Hematopoietic multipotent progenitor cell treated with erythropoietin and hydrocortisone succinate and interleukin-3 and kit ligand, for 4 days (in vitro differentiated cells): ENCODE data around the gene DOCK9.

Source experiments
- DNase-seq: peaks from one replicate; pipeline ENCODE4 v3.0.0-alpha.2; 2015

Gene DOCK9

DNA sequence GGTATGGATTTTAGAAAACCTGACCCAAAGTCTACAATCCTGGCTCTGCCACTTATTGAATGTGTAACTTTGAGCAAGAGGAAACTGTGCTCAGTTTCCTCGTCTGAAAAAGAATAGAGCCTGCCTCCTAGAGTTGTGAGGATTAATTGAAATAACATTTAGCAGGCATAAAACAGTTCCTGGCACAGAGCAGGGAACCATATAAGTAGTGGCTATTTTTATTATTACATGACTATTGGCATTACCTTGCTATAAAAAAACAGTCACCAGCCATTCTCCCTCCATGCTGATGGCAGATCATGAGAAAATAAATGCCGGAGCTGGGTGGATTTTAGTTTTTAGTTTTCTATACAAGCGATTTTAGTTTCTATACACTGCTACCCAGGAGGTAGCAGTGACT, 5.8 kb downstream of the DOCK9 start:
- DNase-seq: no peak

DNA sequence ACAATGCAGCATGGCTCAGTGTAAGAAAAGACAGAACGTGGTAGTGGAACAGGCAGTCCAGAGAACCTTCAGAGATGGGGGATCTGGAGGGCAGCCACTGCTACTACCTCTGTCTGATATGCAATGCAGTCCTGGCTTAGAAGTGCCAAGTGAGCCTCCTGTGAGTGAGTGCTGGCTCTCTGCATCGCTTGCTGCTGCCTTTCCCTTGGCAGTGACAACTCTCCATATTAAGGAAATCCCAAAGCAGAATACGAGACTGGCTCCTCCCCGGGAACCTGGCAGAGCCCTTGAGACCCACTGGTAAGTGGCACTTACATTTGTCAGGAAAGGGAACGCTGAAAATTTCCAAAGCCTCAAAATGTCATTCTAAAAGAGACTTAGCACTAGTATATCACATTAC, 7.5 kb downstream of the DOCK9 start:
- no peak for DNase-seq

DNA sequence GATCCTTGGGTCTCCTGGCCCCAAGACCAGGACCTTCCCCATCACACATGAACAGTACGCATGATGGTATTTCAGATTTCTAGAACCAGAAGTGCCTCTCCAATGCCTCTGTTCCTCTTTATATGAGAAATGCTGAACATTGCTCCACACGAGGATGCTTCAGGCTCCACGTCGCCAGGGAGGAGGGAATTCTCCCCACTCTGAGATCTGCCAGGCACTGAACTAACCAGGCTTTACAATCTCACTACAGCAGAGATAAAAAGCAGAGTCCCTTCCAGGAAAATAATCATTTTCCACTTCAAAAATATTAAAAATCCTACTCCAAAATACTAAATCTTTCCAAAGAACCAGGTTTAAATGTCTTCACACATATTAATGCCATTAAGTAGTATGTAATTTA, 10.4 kb downstream of the DOCK9 start:
- DNase-seq: no peak

DNA sequence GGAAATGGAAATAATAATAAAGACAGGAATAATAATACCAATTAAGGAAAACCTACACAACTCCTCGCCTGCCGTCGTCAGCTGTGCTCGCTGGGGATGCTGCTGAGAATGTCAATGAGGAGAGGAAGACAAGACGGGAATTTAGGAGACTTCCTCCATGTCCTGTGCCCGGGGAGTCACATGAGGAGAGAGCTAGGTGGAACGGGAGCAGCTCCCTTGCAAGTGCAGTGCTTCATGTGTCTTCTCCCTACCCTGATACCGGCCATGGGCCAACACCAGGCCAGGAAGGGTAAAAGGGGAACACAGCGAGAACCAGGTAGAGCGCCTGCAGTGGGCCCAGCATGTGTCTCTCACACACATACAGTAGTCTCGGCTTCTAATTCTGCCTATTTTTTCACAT, 11.8 kb downstream of the DOCK9 start:
- DNase-seq: no peak

DNA sequence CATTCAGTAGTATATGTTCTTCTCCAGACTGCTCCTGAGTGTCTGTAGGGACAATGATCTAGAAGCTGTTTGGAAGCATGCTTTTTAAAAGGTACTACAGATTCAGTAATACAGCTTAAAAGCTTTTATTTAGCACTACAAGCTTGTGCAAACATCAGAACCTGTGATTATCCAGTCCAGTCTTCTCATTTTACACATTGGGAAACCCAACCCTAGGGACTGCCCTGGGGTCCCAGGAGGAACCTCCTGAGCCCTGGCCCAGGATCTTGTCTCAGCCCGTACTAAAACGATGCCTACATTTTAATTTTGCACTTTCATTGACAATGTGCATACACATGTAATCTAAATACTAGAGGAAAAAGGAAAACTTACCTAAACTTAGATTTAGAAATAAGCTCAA, 12.5 kb downstream of the DOCK9 start:
- DNase-seq: no peak

DNA sequence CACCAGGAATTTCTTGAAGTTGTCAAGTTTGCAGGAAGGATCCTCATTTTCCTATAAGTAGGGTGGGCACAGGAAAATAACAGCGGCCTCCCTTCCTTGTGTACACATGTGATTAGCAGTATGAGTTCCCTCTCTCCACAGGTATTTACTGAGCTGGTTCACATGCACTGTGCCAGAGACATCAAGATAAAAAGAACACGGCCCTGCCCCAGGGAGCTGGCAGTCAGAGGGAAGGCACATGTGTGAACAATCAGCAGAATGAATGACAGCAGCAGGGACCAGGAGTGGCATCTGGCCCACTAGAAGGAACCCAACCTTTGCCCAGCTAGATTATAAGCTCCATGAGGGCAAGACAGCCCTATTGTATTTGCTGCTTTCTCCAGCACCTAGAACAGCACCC, 13.9 kb downstream of the DOCK9 start:
- DNase-seq: no peak

DNA sequence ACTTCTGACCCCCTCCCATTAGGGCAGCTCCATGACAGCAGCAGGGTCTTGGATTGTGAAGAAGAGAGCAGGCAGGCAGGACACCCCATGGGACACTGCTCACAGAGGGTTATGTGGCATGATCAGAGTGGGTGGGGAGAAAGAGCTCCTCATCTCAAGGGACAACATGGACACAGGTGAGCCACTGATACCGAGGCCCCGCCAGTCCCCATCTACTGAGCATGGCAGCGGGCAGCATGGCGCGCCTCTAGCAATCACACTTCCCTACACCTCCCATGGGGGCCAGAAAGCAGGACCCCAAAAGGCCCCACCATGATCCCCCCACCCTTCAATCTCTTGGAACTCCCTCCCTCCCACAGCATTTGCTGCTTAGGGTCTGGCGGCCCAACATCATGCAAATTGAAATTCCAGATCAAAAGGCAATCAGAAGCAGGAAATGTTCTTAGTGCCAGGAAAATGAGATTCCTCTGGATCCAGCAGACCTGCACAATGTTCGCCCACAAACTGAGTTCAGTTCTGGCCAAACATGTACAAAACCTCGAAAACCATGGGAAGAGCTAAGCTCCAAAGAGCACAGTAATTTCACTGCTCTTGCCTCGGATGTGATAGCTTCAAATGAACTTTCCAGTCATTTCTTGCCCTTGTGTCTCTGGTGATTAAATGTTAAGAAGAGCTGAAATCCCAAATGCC, 14.8 kb downstream of the DOCK9 start:
- no peak for DNase-seq

DNA sequence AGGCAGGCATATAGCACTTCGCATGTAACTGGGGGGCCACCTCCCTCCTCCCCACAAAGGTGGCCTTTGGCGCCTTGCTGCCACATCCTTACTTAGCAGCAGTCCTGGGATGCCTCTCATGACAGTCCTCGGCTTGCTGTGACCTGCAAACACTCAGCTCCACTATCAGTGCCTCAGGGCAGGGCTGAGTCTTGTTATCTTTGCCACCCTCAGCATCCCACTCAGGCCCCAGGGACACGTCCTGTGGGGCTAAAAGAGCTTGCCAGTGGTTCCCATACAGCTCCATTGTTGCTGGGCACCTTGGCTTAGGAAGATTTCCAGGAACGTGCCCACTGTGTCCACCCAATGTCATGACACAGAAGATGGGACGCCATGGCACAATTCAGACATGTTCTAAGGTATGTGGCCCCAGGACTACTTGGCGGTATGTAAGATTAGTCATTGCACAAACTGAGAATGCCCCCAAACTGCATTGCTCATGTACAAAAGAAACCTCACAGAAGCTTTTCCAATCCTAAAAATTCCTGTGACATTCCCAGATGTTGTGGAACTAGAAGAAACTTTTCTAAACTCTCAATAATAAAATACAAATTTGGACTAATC, 16.3 kb downstream of the DOCK9 start:
- no peak for DNase-seq

DNA sequence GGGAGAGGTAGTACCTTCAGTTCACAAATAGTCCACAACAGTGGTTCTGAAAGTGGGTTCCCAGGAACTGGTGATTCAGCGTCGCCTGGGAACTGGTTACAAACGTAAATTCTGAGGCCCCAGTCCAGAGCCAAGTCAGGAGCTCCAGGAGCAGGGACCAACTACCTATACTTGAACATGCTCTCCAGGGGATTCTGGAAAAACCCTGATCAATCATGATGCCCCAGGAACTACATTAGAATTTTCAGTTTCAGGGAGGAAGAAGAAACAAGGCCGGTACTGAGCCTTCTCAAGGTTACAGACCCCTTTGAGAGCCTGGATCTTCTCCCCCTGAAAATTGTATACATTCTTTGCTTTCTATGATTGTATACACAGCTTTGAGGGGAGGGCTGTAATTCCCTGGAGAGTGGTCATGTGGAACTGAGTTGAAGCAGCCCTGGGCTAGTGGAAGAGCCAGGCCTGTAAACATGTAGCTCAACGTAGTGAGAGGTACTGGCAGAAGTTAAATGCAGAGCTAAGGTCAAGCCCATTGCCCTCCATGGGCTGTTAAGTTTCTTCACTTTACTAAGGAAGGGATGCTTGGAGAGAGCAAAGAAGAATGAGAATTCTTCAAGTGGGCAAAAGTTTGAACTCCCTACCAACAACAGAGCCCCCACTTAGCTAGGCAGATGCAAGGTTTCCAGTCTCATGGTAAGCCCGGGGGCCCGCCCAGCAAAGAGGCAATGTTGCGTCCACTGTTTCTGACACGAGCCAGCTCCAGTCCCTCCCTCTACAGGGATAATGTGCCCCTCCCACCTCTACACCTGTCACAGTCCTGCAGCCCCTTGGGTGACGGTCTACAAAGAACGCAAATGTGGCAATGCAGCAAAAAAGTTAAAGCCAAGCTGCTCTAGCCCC, 17.0 kb downstream of the DOCK9 start:
- DNase-seq: no peak

DNA sequence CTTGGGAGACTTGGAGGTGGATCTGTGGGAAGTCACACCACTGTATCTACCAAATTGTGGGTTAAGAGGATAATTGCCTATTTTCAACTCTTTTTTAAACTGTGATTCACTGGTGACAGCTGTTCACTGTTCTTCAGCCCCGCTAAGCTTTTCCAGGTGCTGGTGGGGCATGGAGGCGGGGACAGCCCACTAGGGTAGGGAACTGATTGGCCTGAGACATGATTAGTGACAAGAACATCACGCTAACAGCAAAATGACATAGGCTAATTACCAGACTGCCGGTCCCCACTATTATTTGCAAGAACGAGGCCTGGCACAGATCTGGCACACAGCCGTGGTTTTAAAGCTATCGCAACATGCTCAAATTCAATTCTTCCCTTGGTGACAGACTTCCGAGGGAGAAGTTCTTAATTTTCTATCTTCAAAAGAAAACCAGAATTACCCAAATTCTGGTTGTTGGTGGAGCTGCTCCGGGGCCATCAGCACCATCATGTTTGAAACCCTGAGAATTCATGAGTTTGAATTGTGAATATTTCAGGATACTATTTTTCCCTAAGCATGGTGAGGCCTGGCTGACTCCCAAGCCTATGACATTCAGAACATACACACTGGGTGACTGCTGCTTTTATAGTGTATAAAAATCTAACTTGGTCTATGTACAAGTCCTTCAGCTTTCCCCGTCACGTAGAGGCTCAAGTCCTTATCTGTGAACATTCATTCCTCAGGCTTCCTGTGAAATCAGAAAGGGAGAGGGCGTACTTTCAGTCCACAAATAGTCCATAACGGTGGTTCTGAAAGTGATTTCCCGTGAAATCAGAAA, 17.9 kb downstream of the DOCK9 start:
- DNase-seq: peak; percentile 23

DNA sequence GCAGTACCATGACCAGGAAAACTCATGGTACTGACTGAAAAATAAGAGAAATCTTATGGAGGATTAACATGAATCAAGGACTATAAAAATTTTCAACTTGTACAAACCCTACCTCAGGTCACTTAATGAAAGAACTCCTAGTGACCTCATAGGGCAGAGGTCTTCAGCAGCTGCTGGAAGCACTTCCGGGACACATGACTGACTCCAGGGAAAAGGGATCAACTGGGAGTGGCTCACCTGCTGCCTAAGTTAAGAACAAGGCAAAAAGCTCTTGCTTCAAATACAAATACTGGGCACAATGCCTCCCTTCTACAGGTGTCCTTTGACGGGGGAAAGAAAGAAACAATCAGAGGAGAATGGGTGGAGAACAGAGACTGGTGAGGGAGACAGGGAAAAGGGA, 18.6 kb downstream of the DOCK9 start:
- DNase-seq: no peak

DNA sequence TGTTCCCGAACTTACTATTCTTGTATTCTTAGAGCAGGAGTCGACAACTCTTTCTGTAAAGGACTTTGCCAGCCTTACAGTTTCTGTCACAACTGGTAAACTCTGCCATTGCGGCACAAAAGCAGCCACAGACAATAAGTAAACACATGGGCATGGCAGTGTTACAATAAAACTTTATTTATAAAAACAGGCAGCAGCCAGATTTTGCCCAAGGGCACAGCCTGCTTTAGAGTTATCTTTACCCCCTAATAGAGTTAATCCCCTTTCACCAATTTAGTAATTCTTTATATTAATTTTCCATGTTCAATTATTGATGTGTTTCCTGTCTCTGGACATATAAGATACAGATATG, 19.4 kb downstream of the DOCK9 start:
- no peak for DNase-seq

DNA sequence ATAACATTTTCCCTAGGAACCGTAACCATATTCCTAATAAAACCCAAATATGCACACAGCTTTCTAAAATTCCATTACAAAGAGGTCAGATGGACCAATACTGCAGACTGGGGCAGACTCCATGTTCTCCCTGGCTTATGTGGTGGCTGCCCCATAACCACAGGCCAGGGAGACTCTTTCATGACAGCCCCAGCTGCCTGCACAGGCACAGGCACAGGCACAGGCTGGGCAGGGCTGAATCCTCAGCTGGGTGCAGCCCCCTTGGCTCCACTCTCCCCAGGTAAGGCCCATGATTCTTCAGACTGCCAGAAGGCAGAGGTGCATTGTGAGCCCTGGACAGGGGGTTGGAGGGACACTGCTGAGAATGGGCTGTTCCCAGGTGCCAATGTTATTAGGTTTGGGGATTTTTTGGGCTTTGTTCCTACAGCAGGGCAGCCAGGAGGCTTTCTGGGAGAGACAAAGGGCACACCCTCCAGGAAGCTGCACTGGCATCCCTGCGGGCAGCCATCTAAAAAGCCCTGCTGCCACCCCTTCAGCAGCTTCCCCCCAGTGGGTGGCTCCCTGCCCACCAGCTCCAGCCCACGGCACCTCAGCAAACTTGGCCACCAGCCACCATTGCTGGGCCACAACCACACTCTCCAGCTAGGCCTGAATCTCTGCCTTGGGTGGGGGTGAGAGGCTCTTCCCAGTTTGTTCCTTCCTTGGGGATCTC, 20.0 kb downstream of the DOCK9 start:
- DNase-seq: no peak

DNA sequence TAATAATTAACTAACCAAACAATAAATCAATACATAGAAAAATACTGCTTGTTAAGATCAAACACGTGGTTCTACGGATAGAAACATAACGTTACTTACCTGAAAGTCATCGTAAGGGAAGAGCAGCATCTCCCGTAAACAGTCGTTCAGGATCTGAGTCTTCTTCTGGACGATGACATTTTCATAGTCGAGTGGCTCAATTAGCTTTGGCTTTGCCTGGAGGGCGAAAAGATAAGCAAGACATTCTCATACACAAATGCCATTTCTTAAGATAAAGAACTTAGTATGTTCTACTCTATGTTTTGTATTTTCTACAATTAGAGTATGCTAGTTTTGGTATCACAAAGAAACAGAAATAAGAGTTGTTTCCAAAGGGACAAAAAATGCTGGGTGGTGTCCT, 22.5 kb downstream of the DOCK9 start:
- DNase-seq: no peak

DNA sequence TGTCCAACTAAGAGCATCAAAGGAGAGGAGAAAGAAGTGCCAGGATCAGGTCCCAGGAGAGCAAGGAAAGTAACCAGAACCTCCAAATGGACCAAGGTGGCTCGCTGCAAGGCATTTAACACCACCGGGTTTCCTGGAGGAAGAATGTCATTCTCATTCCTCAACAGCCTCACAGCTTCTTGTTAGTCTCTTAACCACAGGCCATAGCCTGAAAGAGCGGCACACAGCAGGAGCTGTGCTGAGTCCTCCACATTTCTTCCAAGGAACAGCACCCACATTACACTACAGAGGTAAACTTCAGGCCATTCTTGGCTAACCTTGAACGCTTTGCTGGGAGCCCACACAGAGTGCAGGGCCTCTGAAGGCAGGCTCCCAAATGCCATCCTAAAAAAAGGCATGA, 23.6 kb downstream of the DOCK9 start:
- no peak for DNase-seq

DNA sequence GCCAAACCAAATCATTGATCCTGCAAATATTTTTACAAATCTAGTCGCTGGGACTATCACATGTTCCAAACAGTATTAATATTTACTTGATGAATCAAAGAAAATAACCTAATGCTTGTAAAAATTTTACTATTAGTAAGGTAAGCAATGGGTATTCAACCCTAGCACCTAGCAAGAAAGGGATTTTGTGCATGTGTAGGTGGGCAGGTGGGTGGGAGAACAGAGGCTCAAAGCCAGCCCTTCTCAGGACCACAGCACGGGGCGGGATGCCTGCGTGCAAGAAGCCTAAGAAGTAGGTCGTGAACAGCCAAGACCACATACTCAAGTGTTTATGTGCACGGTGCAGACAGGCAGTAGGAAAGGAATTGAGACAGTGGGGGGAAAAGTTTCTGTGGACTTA, 26.6 kb downstream of the DOCK9 start:
- DNase-seq: no peak

DNA sequence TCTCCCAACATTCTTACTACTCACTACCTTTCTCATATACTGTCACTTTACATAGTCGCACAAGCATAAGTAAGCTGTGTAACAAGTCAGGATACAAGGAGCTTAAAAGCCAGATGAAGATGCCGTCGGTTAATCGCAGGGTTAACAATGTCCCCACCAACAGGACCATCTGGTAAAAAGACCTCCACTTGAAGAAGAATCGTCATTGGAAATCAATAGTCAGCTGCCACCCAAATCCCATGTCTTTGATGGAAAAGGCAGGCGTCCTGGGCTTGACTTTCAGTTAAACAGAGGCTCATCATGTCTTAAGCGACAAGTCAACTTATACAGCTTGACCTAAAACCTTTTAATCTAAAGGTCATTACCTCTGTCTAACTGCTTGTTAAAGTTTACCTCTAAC, 27.2 kb downstream of the DOCK9 start:
- DNase-seq: no peak

DNA sequence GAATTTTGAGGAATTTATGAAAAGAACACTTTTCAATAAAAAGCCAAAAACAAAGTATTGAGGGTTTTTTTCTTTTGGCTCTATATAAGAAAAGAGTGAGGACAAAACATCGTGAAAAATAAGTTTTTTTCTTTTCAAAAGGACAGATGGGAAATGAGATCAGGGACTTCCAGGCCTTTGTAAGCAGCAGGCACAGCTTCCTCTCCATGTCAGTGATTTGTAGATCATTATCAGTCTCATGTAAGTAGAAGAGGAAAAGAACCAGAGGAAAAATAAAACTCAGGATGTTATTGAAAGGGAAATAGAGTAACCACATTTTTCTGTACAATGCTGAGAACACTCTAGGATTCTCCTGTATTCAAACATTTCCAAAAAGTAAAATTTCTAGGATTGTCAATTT, 29.9 kb downstream of the DOCK9 start:
- DNase-seq: no peak

DNA sequence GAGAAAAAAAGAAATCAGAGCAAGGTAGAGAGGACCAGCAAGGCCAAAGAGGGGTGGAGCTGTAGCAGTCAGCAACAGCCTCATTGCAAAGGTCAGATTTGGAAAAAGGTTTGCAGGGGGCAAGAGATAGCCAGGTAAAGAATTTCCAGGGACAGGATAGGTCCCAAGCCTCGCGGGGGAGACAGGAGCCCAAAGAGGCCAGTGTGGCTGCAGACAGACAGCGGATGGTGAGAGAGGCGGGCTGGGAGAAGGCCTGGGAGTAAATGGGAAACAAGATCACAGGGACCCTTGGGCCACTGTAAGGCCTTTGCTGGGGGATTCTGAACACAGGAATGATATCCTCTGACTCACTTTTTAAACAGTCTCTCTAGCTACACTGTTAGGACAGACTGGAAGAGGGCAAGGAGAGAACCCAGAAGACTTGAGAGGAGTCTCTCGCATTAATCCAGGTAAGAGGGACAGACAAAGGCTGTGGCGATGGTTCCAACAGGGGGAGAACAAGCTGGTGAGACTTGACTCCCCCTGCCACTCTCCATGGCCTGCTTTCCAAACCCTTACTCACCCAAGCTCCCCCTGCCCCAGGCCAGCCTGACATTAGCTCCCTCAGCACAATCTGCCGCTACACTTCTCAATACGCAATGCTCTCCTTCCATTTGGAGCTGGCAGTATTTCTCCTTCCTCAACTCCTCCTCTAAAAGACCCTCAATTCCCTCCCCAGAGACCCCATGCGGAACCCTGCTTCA, 31.8 kb downstream of the DOCK9 start:
- DNase-seq: no peak

DNA sequence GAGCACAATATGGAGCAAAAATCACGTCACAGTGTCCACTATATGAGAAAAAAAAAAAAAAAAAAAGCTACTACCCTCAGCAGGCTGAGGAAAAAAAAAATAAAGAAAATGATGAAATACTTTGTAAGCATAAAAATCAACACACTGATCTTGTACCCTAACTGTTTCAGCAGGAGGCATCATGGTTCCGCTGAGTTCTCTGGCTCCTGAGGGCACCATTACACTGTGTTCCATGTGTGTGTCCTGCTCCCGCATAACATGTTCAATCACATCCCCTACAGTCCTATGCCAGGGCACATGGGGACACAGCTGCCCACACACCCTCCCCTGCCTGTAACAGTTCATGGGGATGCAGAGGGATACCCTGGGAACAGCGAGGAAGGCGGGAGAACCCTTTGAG, 33.5 kb downstream of the DOCK9 start:
- no peak for DNase-seq

DNA sequence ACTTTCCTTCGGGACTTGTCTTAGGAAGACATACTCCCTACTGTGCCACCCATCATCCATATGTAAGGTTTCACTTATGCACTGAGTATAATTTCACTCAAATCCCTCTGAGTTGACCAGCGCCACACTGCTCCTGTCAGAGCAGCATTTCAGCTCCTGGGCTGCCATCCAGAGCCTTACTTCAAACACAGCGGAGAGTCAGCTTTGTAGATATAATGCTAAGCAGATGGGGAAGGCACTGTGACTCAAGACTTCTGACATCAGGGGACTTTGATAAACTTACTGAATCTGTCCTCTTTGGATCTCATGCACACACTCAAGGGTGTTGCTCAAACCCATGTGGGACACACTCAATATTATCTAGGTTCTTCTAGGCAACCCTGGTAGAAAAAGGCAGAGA, 34.9 kb downstream of the DOCK9 start:
- DNase-seq: no peak

DNA sequence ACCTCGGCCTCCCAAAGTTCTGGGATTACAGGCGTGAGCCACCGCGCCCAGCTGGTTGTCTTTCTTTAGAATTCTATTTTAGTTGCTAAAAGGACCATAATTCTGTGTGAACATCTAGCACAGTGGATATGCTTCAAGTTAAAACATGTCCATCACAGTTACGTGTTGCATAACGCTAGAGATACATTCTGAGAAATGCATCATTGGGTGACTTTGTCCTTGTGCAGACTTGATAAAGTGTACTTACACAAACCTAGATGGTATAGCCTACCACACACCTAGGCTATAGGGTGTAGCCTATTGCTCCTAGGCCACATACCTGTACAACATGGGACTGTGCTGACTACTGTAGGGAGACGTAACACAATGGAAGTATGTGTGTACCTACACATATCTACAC, 35.4 kb downstream of the DOCK9 start:
- DNase-seq: no peak
